LNCaP clone FGC (cell line): ENCODE measurements around the gene ADGRA1.
"Not testable (repeated sequence)": the region's sequence is repeated elsewhere in the genome, so short reads cannot be mapped to it uniquely, and the experiment has no call there.

Experiments used
- DNase-seq: peaks from one replicate; pipeline ENCODE4 v3.0.0-alpha.2; 2011; ENCODE audit warnings: low read depth
- H3K4me3 ChIP-seq: 2 replicates; pipeline ENCODE4 v1.5.1; 2011; ENCODE audit warnings: mild to moderate bottlenecking, low read depth, low read length, control low read depth
- TF ChIP-seq, protein P1 (sequence below): IDR thresholded peaks from 2 replicates; pipeline ENCODE4 v1.5.1; 2012; ENCODE audit warnings: mild to moderate bottlenecking; ENCODE audit not compliant: control insufficient read depth, insufficient read depth; ENCODE audit errors: extremely low read depth

Gene ADGRA1

GRCh38 chr10:133167693-133168616 lies 80.2 kb downstream of the ADGRA1 start:
- H3K4me3 ChIP-seq = no peak overlapping the region
- DNase-seq = no peak
- TF ChIP-seq, protein P1, sequence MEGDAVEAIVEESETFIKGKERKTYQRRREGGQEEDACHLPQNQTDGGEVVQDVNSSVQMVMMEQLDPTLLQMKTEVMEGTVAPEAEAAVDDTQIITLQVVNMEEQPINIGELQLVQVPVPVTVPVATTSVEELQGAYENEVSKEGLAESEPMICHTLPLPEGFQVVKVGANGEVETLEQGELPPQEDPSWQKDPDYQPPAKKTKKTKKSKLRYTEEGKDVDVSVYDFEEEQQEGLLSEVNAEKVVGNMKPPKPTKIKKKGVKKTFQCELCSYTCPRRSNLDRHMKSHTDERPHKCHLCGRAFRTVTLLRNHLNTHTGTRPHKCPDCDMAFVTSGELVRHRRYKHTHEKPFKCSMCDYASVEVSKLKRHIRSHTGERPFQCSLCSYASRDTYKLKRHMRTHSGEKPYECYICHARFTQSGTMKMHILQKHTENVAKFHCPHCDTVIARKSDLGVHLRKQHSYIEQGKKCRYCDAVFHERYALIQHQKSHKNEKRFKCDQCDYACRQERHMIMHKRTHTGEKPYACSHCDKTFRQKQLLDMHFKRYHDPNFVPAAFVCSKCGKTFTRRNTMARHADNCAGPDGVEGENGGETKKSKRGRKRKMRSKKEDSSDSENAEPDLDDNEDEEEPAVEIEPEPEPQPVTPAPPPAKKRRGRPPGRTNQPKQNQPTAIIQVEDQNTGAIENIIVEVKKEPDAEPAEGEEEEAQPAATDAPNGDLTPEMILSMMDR = no peak

DNA sequence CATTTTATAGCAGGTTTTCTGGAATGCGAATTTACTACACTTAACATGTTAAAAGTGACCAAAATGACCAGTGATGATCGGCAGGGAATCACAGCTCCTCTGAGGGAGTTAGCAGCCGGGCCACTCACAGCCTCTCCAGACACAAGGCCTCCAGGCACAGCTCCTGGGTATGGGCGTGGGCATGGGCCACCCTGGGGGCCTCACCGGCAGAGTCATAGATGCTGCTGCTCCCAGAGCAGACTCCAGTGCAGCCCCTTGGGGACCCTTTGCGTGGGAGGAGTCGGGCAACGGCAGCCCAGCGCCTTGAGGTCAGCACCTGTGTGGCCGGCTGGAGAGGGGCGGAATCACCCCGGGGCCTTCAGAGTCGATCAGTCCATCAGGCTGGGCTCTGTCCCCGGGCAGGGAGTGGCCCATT lies 80.9 kb downstream of the ADGRA1 start:
- no peak for DNase-seq
- TF ChIP-seq, protein P1 = no peak
- no peak overlapping the region for H3K4me3 ChIP-seq

DNA sequence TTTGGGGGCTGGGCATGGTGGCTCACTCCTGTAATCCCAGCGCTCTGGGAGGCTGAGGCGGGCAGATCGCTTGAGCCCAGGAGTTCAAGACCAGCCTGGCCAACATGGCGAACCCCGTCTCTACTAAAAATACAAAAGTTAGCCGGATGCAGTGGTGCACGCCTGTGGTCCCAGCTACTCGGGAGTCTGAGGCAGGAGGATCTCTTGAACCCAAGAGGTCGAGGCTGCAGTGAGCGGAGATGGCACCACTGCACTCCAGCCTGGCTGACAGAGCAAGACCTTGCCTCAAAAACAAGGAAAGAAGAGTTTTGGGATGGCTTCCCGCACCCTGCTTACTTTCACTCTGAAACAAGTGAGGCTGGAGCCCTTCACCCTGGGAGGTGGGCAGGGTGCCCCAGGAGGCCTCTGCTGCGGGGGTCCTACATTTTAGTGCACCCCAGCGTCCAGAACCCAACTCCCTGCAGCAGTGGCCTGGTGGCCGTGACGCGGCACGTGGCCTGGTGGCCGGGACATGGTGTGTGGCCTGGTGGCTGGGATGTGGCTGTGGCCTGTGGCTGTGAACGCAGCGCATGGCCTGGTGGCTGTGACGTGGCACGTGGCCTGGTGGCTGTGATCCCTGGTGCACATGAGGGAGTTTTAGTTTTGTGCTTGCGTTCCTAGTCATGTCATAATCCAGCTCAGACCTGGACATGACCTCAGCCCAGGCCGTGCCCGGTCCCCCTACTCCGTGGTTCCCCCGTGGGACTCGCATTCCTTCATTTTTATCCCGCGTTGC lies 81.6 kb downstream of the ADGRA1 start:
- TF ChIP-seq, protein P1 = no peak
- H3K4me3 ChIP-seq = no peak overlapping the region
- no peak for DNase-seq

- DNase-seq = no peak
- TF ChIP-seq, protein P1 = no peak
- H3K4me3 ChIP-seq = no peak overlapping the region
Observed at GRCh38 chr10:133170092-133170491, 82.4 kb downstream of the ADGRA1 start.

DNA sequence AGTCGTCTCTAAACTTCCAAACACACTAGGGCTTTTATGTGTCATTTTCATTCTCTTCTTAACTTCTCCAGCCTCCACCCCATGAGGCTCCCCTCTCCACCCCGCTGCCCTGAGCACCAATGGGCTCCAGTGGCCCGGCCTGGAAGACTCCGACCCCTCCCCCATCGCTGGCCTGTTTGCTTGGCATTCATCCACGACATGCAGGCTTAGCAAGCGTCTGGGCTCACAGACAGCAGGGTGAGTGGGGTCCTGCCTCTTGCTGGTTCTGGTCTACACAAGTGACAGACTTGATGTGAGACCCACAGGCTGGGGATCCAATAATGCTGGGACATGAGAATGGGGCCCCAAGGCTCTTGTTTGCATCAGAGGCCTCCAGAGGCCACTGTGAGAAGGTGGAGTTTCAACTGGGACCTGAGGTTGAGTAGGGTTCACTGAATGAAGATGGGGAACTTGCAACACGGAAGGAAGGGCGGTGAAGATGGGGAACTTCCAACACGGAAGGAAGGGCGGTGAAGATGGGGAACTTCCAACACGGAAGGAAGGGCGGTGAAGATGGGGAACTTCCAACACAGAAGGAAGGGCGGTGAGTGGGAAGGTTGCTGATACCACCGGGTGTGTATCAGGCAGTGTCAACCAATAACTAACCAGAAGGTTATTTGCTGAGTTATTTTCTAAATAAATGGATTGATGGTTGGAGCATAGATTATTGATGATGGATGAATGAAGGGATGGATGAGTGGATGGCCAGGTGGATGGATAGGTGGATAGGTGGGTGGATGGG lies 86.3 kb downstream of the ADGRA1 start:
- no peak overlapping the region for H3K4me3 ChIP-seq
- TF ChIP-seq, protein P1 = no peak
- DNase-seq = no peak

DNA sequence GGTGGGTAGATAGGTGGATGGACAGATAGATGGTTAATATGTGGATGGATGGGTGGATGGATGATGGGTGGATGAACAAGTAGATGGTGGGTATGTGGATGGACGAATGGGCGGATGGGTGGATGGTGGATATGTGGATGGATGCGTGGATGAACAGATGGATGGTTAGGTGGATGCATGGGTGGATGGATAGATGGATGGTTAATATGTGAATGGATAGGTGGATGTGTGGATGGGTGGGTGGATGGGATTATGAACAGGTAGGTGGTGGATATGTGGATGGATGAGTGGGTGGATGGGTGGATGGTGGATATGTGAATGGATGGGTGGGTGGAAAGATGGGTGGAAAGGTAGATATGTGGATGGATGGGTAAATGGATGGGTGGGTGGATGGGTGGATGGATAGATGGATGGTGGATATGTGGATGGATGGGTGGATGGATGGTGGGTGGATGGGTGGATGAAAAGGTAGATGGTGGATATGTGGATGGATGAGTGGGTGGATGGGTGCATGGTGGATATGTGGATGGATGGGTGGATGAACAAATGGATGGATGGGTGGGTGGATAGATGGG lies 87.1 kb downstream of the ADGRA1 start:
- no peak for DNase-seq
- no peak overlapping the region for H3K4me3 ChIP-seq
- TF ChIP-seq, protein P1 = no peak

- not testable (repeated sequence) for H3K4me3 ChIP-seq, DNase-seq
Observed at GRCh38 chr10:133175624-133176023, 87.9 kb downstream of the ADGRA1 start.
